ENCODE results near the gene HSD17B7. TPM values are rescaled to one million over a fixed set of nuclear protein-coding genes. Genes with fewer than 3 reads are reported as not detected.

Gene HSD17B7
- polyA plus RNA-seq, 1 donor from 2014 or later: 75.5 TPM

- no peaks in the 10 kb centered on the region for H3K79me2 ChIP-seq (replicated peaks; ENCODE audit: insufficient read depth, low read length)
- H3K9ac ChIP-seq (ENCODE audit: low read length): no peak overlapping the region
- H3K9me2 ChIP-seq (ENCODE audit: insufficient read depth, low read length): no peaks in the 10 kb centered on the region
- no peaks in the 10 kb centered on the region for H4K20me1 ChIP-seq (ENCODE audit: insufficient read depth)
- H3K36me3 ChIP-seq (ENCODE audit: insufficient read depth, low read length): no peaks in the 10 kb centered on the region
- H3K4me2 ChIP-seq (ENCODE audit: low read length): no peak overlapping the region
- H2AFZ ChIP-seq (ENCODE audit: low read depth, low read length): no peak overlapping the region
- TF ChIP-seq CTCF (IDR thresholded peaks at IDR 0.05; ENCODE audit: poor library complexity, severe bottlenecking) (no peak), EP300 (conservative IDR thresholded peaks at IDR 0.05; ENCODE audit: poor library complexity, severe bottlenecking) (no peak), RAD21 (conservative IDR thresholded peaks at IDR 0.05) (no peak), POLR2AphosphoS5 (IDR thresholded peaks at IDR 0.05) (no peak), MXI1 (conservative IDR thresholded peaks at IDR 0.05; ENCODE audit: poor library complexity, severe bottlenecking) (no peak), EZH2 (IDR thresholded peaks at IDR 0.05; ENCODE audit: borderline replicate concordance, insufficient read depth, low read length, poor library complexity, severe bottlenecking) (no peak), SMC3 (conservative IDR thresholded peaks at IDR 0.05; ENCODE audit: poor library complexity) (no peak), TAF1 (IDR thresholded peaks at IDR 0.05; ENCODE audit: low read depth) (no peak)
- TF ChIP-seq, protein P1, sequence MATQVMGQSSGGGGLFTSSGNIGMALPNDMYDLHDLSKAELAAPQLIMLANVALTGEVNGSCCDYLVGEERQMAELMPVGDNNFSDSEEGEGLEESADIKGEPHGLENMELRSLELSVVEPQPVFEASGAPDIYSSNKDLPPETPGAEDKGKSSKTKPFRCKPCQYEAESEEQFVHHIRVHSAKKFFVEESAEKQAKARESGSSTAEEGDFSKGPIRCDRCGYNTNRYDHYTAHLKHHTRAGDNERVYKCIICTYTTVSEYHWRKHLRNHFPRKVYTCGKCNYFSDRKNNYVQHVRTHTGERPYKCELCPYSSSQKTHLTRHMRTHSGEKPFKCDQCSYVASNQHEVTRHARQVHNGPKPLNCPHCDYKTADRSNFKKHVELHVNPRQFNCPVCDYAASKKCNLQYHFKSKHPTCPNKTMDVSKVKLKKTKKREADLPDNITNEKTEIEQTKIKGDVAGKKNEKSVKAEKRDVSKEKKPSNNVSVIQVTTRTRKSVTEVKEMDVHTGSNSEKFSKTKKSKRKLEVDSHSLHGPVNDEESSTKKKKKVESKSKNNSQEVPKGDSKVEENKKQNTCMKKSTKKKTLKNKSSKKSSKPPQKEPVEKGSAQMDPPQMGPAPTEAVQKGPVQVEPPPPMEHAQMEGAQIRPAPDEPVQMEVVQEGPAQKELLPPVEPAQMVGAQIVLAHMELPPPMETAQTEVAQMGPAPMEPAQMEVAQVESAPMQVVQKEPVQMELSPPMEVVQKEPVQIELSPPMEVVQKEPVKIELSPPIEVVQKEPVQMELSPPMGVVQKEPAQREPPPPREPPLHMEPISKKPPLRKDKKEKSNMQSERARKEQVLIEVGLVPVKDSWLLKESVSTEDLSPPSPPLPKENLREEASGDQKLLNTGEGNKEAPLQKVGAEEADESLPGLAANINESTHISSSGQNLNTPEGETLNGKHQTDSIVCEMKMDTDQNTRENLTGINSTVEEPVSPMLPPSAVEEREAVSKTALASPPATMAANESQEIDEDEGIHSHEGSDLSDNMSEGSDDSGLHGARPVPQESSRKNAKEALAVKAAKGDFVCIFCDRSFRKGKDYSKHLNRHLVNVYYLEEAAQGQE (IDR thresholded peaks at IDR 0.05; ENCODE audit: borderline replicate concordance): no peak
- no peaks in the 10 kb centered on the region for H3K9me3 ChIP-seq (ENCODE audit: low read length)
- no peak overlapping the region for H3K4me3 ChIP-seq (ENCODE audit: low read length)
- no peak overlapping the region for H3K27ac ChIP-seq (ENCODE audit: low read length)
- no peaks in the 10 kb centered on the region for H3K27me3 ChIP-seq (ENCODE audit: insufficient read depth, low read depth, low read length)
- H3F3A ChIP-seq (ENCODE audit: insufficient read depth, low read length, poor library complexity, severe bottlenecking): no peaks in the 10 kb centered on the region
Measured at GRCh38 chr1:162846256-162847212, 56.0 kb downstream of the HSD17B7 start.

- H3K27ac ChIP-seq (ENCODE audit: low read length): no peak overlapping the region
- H3K4me2 ChIP-seq (ENCODE audit: low read length): no peak overlapping the region
- no peaks in the 10 kb centered on the region for H4K20me1 ChIP-seq (ENCODE audit: insufficient read depth)
- no peaks in the 10 kb centered on the region for H3K9me2 ChIP-seq (ENCODE audit: insufficient read depth, low read length)
- H2AFZ ChIP-seq (ENCODE audit: low read depth, low read length): no peak overlapping the region
- no peaks in the 10 kb centered on the region for H3K27me3 ChIP-seq (ENCODE audit: insufficient read depth, low read depth, low read length)
- no peak for TF ChIP-seq TAF1 (IDR thresholded peaks at IDR 0.05; ENCODE audit: low read depth)
- TF ChIP-seq, protein P1 (IDR thresholded peaks at IDR 0.05; ENCODE audit: borderline replicate concordance): no peak
- peak; percentile 88 for TF ChIP-seq SMC3 (conservative IDR thresholded peaks at IDR 0.05; ENCODE audit: poor library complexity)
- TF ChIP-seq POLR2AphosphoS5 (IDR thresholded peaks at IDR 0.05): no peak
- no peak for TF ChIP-seq EZH2 (IDR thresholded peaks at IDR 0.05; ENCODE audit: borderline replicate concordance, insufficient read depth, low read length, poor library complexity, severe bottlenecking)
- TF ChIP-seq RAD21 (conservative IDR thresholded peaks at IDR 0.05): peak; percentile 89
- TF ChIP-seq MXI1 (conservative IDR thresholded peaks at IDR 0.05; ENCODE audit: poor library complexity, severe bottlenecking): no peak
- peak; percentile 91 for TF ChIP-seq CTCF (IDR thresholded peaks at IDR 0.05; ENCODE audit: poor library complexity, severe bottlenecking)
- no peak for TF ChIP-seq EP300 (conservative IDR thresholded peaks at IDR 0.05; ENCODE audit: poor library complexity, severe bottlenecking)
- H3K4me3 ChIP-seq (ENCODE audit: low read length): no peak overlapping the region
- H3K9ac ChIP-seq (ENCODE audit: low read length): no peak overlapping the region
- no peaks in the 10 kb centered on the region for H3K36me3 ChIP-seq (ENCODE audit: insufficient read depth, low read length)
- H3F3A ChIP-seq (ENCODE audit: insufficient read depth, low read length, poor library complexity, severe bottlenecking): no peaks in the 10 kb centered on the region
- H3K9me3 ChIP-seq (ENCODE audit: low read length): no peaks in the 10 kb centered on the region
- no peaks in the 10 kb centered on the region for H3K79me2 ChIP-seq (replicated peaks; ENCODE audit: insufficient read depth, low read length)
Measured at GRCh38 chr1:162847839-162848453, 57.4 kb downstream of the HSD17B7 start.

All from neural cell (in vitro differentiated cells).